Fibroblast of skin of left quadriceps (primary cell): Measurements from ENCODE around the gene SLC7A7.
"Not testable (repeated sequence)": the region's sequence is repeated elsewhere in the genome, so short reads cannot be mapped to it uniquely, and the experiment has no call there.

ENCODE experiments used
- DNase-seq, 2 experiments: peaks; one replicate each; pipeline ENCODE4 v3.0.0-alpha.2; 2013; ENCODE audit warnings: low read depth in 2 of 2

Gene SLC7A7

DNA sequence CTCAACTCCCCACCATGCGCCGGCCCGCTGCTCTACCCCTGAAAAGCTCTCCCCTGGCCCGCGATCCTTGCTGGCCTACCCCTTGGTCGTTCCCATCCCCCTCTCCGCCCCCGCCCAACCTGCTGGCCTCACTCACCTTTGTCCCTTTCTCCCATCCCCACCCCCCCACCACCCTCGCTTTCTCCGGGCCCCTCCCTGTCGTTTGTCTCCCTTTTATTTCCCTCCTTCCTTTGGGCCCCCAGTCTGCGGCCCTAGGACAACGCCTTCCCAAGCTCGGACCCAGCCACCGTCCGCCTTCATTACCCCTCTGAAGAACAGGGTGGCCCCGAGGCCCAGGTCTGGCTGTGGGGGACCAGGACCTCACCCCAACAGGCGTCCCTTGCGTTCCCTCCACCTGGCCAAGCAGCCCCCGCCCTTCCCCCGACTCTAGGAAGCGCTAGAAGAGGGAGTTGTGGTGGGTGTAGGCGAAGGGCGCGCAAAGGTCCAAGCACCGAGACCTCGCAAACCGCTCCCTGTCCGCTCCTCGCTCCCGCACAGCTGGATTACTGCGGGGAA lies 6.9 kb upstream of the SLC7A7 start:
- DNase-seq, result no peak

DNA sequence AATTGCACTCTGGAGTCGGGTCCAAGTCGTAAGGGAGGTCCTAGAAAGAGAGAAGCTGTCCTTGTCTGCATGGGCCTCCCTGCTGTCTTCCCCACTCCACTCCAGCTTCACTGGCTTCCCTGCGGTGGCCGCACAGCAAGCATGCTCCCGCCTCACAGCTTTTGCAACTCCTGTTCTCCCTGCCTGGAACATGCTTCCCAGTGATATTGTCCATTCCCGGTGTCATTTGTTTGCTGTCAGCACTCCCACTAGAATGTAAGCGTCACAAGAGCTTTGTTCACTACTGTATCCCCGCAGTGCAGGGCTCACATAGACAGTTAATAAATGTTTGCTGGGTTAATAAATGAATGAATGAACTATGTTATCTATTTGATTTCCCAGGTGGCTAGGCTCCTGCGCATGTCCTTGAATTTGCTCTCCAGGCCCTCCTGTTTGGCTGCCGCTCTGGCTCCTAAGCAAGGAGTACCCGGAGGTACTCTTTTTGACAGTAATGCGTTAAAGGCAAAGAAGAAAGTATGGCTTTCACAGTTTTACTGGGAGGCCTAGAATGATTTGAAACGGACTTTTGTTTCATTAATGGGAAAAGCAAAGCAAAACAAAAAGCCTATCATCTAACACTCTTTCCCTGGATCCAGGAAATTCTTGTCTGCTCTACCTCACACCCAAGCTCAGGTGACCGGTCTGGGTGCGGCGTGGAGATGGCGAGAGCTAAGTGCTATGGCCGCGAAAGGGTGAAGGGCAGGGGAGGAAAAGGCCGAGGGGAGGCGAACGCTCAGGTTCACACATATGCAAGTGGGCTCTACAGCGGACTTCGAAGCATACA lies 6.2 kb upstream of the SLC7A7 start:
- DNase-seq, result no peak

DNA sequence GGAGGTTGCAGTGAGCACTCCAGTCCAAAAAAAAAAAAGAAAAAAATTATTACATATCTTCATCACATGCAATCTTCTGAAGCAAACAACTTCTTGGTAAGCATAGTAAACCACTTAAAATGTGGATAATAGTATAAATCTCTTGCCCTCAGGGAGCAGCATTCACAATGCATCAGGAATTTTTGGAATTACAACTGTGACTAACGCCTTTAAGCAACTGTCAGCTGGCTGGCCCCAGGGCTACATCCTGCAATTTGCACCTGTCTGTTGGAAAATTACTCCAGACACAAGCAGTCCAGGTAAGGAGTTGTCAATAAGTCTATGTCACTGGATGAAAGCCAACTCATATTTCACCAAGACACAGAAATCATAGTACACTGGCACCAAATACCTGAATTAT lies 5.5 kb upstream of the SLC7A7 start:
- DNase-seq, result no peak

DNA sequence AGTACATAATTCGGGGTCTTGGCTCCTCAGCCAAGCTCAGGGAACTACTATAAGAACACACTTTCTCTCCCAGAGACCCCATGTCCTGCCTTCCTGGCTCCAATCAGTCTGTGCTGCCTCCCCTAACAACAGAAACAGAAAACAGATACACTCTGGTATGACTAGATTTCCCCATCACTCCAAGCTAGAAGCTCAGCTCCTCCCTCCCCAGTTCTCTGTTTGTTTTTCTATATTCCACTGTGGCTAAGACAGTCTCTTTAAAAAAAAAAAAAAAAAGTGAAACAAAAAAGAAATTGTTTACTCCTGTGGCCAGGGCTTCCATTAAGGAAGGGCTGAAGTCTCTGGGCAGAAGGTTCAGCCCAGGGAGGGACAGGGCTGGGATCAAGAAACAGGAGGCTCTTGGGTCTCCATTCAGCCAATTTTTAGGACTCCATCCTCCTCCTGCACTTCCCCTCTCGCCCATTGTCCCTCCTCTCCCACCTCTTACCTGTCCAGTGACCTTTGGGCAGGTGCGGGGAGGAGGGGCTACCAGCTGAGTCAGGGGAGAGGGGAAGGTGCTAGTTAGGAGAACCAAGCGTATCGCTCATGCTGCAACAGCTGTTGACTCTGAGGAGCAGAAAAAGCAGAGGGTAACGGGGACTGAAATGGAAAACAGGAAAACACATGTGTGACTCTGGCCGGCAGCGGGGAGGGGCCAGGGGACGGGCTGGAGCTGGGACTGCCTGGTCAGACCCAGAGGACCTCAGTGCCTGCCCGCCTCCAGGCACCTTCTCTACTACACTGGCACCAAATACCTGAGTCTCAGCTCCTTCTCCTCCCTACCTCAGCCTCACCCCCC lies 4.1 kb upstream of the SLC7A7 start:
- DNase-seq, result no peak

DNA sequence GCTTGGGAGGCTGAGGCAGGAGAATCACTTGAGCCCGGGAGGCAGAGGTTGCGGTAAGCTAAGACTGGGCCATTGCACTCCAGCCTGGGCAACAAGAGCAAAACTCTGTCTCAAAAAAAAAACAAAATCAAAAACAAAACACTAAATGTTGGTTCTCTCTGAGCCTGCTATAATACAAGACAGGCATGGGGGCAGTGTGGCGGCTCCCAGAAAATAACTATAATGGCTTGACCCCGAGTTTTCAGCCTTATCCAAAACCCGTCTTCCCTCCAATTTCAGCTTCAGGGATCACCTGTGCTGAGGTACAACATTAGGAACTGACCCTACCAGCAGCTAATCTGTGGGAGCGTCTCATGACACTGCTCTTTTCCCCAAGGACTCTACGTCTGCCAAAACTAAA lies 862 bp downstream of the SLC7A7 start:
- no peak for DNase-seq

DNA sequence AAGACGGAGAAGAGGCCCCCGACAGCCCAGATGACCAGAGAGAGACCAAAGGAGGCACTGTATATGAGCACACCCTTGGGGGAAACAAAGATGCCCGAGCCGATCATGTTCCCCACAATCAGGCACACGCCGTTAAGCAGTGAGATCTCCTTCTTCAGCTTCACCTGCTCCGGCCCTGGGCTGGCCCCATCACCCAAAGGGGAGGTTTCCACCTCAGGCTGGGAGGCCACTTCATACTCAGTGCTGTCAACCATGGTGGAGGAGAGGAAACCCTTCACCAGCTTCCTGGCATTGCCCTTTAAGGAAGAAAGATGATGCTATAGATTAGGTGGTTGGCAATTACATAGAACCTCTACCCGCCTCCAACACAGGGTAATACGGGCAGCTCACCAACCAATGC lies 2.1 kb downstream of the SLC7A7 start:
- DNase-seq, result no peak

DNA sequence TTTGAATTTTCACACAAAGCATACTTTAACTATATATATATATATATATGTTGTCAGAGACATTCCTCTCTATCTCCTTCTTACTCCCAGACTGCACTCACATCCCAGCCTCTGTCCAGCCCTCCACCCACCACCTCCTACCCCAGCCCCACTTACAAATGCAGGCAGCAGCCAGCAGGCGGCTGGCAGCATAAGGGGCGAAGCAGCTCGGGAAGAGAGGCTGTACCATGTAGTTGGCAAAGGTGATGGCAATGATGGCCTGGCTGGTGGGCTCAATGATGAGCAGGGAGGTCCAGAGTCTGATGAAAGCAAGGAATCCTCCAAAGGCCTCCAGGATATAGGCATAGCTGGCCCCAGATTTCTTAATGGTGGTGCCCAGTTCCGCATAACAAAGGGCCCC lies 2.5 kb downstream of the SLC7A7 start:
- DNase-seq, result no peak

DNA sequence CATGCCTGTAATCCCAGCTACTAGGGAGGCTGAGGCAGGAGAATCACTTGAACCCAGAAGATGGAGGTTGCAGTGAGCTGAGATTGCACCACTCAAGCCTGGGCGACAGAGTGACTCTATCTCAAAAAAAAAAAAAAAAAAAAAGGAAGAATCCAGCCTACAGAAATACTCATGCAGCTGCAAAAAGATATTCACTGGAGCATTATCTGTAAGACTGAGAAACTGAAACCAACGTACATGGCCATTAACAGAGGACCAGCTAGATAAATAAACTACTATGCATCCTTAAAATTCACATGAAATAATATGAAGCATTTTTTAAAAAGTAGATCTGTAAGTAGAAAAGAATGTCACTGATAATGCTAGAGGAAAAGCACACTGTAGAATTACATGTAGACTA lies 3.5 kb downstream of the SLC7A7 start:
- DNase-seq, result no peak

DNA sequence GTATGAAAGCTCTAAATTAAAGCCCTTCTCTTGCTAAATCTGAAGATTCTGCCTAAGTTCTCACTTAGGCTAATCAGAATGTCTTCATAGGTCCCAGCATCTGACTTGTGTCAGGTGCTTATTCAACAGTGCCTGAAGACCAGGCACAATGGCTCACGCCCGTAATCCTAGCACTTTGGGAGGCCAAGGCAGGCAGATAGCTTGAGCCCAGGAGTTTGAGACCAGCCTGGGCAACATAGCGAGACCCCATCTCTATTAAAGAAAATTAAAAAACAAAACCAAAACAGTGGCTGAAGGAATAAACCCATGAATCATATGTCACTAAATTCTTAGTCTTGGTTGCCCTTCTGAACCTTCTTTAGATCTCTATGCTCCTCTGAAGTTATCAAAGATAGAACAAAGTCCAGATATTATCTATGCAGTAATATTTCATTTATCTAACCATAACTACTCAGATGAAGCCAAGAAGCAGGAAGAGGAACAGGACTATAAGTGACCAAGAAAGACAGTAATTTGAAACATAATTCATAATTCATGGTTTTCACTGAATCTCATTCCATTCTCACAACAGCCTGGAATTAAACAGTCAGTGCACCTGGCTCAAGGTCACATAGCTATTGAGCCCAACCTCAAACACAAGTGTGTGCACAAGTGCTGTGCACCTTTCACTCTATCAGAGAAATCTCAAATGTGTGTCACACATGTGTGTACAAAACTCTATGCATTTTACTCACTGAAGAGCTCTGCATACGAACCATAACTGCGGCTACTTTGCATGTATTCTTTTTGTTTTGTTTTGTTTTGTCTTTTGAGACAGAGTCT lies 6.6 kb downstream of the SLC7A7 start:
- no peak for DNase-seq

DNA sequence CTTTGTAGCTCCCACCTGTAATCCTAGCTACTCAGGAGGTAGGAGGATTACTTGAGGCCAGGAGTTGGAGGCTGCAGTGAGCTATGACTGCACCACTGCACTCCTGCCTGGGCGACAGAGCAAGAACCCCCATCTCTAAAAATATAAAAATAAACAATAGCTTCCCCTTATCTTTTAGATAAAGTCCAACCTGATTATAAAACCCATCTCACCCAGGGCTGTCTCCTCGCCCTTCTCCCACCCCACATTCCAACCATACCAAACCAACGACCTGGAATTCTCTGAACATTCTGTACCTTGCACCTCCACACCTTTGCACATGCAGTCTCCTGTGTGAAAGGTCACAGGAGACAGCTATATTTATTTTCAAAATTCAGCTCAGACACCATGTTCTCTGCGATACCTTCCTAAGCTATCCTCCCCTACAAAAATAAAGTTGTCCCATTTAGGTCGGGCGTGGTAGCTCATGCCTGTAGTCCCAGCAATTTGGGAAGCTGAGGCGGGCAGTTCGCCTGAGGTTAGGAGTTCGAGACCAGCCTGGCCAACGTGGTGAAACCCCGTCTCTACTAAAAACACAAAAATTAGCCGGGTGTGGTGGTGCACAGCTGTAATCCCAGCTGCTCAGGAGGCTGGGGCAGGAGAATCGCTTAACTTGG lies 7.7 kb downstream of the SLC7A7 start:
- DNase-seq, result no peak

DNA sequence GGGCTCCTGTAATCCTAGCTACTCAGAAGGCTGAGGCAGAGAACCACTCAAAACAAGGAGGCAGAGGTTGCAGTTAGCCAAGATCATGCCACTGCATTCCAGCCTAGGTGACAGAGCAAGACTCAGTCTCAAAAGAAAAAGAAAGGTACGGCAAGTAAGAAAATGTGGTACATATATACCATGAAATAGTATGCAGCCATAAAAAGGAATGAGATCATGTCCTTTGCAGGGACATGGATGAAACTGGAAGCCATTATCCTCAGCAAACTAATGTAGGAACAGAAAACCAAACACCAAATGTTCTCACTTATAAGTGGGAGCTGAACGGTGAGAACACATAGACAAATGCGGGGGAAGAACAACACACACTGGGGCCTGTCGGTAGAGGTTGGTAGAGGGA lies 10.0 kb downstream of the SLC7A7 start:
- not testable (repeated sequence) for DNase-seq

DNA sequence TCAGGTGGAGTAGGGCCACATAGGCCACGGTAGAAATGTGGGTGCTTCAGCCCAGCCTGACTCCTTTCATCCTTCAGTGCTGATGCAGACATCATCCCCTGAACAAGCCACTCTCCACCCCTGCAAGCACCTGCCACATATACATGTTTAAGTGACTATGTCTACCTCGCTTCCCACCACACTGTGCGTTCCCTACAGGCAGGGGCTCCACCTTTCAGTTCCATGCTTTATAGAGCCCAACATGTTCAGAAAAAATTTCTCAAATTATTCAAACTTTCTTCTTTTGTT lies 11.6 kb downstream of the SLC7A7 start:
- no peak for DNase-seq

DNA sequence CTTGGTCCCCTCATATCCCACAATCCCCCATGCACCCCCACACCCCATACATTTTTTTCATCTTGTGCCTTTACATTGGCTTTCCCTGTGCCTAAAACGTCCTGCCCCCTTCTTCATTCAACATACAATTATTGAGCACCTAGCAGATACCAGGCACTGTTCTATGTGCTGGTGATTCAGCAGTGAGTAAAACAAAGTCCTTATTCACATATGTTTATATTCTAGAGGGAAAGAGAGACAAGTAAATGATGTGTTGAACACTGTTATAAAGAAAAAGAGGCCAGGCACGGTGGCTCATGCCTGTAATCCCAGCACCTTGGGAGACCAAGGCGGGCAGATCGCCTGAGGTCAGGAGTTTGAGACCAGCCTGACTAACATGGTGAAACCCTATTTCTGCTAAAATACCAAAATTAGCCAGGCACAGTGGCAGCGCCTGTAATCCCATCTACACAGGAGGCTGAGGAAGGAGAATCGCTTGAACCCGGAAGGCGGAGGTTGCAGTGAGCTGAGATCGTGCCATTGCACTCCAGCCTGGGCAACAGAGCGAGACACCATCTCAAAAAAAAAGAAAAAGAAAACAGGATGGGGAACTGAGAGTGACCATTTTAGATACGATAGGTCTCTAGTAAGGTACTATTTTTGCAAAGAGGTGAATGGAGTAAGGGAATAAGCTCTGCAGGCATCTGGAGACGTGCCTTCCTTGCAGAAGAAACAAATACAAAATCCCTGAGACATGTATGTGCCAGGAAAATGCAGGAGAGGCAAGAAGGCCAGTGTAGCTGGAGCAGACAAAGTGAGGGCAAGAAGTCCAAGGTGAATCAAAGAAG lies 12.2 kb downstream of the SLC7A7 start:
- DNase-seq, result no peak

DNA sequence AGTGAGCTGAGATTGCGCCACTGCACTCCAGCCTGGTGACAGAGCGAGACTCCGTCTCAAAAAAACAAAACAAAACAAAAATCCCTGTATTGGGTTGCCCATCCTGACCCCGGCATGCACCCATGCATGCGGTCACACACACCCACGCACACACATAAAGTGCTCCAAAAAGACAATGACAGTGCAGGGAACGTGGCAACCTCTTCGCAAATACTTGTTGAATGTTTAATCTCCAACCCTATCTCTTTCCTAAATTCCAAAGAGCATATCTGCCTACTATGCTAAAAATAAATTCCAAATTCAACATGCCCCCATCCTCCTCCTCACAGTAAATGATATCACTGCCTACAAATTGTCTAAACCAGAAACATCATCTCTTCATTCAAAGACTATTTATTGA lies 13.5 kb downstream of the SLC7A7 start:
- DNase-seq, result no peak

DNA sequence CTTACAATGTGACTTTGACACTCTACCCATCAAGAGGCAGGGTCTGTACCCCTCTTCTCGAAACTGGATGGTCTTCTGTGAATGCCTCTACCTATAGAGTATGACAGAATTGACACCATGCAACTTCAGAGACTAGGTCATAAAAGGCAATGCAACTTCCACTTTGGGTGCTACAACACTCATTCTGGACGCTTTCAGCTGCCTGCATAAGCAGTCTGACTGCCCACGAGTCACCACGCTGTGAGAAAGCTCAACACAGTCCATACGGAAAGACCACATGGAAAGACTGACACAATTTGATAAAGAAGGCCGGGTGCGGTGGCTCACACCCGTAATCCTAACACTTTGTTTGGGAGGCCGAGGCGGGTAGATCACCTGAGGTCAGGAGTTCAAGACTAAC lies 14.9 kb downstream of the SLC7A7 start:
- no peak for DNase-seq

DNA sequence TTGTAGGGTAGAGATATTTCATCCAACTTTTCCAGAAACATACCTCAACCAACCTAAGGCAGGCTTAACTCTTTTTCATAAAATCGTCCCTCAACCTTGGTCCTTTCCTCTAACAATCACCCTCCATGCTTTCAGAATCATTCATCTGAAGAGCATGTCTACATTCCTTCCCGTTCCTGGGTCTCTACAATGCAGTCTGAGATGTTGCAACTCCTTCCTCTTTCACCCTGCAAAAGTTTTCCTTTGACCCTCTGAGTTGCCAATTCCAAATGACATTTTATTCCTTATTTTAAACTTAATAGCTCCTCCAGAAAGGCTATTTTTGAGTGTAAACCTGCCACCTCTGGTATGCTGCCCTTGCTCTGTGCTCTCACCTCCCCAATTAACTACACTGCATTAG lies 16.7 kb downstream of the SLC7A7 start:
- DNase-seq, result no peak

DNA sequence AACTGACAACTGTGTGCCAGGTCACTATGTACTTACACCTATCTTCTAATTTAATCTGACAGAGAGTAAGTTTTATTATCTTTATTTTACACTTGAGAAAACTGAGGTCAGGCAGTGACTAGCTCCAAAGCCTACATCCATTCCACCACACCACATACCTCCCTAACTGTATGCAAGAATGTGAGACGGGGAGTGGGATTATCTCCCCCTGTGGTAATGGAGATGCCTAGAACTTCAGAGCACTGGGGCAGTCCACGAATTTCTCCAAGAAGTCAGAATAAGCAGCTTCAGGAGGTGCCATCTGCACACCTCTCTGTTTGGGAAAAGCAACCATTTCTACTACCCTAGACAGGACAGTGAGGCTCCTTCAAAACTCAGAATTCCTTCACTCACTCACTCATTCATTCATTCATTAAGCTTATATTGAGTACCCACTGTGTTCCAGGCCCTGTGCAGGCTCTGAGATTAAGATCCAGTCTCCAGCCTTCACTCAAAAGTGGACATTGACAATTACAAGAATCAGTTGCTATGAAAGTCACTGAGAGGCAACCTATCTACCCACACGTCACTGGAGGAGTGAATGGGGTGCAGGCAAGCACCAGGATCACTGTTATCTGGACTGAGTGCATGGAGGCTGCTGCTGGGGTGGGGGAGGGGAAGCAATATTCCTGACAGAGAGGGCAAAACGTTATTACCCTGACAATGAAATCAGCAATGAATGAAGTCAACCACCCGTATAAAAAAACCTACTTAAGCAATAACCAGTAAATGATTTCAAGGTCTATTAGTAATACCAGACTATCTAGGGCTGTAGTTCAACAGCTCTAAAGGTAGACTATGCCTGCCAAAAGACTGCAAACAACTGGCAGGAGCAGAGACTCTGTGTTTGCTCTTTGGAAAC lies 18.0 kb downstream of the SLC7A7 start:
- no peak for DNase-seq

DNA sequence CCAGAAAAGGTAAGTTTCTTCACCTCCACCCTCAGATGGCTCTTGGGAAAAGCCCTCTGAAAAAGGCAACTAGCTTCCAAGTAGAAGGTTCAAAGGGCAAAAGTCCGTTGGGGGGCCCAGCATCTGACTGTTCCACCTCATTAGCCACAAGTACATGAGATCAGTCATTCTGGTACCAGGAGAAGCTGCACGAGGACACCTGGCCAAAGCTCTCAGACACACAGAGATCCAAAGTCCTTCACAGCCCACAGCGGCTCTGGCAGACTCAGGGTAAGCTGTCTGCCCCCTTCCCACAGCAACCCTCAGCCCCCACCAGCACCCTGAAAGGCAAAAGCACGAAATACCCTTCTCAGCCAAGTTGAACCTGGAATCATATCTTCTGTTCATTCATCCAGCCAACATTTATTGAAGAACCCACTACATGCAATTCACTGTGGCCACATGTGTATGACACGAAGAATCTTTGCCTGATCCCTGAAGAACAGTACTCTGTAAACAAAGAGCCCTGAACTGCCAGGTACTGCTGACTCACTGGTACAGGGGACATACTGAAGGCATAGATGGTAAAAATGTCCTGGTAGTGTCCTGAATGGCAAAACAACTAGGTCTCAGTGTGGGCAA lies 19.0 kb downstream of the SLC7A7 start:
- no peak for DNase-seq

DNA sequence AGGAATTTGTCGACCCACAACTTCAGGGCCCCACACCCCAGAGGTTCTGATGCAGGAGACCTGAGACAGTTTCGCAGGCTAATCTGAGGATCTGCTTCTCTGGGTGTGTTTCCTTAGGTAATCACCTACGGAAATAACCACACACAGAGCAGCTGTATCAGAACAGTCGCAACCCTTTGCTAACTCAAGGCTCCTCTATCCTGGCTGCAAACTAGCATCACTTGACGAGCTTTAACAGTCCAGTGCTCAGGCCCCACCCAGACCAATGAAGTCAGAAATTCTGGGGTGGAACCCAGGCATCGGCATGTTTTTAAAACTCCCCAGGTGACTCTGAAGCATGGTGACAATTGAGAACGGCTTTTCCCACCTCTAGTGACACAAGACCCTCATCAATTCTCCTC lies 20.7 kb downstream of the SLC7A7 start:
- no peak for DNase-seq
